HCT116 (cell line): Measurements from ENCODE around the gene GLYATL3. TPM values are rescaled to one million over a fixed set of nuclear protein-coding genes. Genes with fewer than 3 reads are reported as not detected.

Experiments used
- ATAC-seq: fragments of 200-7000 bp; cut with Tn5 transposase; 2 replicates; pipeline ENCODE4 v1.9.1; 2020; ENCODE audit warnings: mild to moderate bottlenecking, moderate library complexity
- BruUV-seq: library from RNA; stranded (reverse); fragments of 400-500 nt; replicated peaks from 2 replicates; lab custom pipeline; 2021; lab: Mats Ljungman, UMichigan
- CTCF ChIA-PET: fragments of 300-600 bp; sonication (Branson Sonifier 250); formaldehyde crosslinking; loops from one replicate; lab custom pipeline; 2021; ENCODE audit warnings: antibody characterized with exemption; lab: Charles Lee
- POLR2A ChIA-PET: fragments of 300-600, 350-600 bp; sonication (Branson Sonifier 250); formaldehyde crosslinking; loops from one replicate; lab custom pipeline; 2021; ENCODE audit warnings: antibody characterized with exemption; lab: Charles Lee
- RAD21 ChIA-PET, 2 experiments: fragments of 300-600 bp; sonication (Branson Sonifier 250); formaldehyde crosslinking; loops; one replicate each; lab custom pipeline; 2023; ENCODE audit warnings: low total read pairs in 2 of 2; ENCODE audit not compliant: uncharacterized antibody in 2 of 2, unreplicated experiment in 2 of 2, low non-redundant PET in 1 of 2; lab: Charles Lee
- DNase-seq: peaks from one replicate; pipeline ENCODE4 v3.0.0-alpha.2; 2010; ENCODE audit warnings: low read depth, low spot score
- H2AFZ ChIP-seq: fragments of 200-600 bp; shearing (Covaris generic), sonication (generic); 2 replicates; pipeline ENCODE4 v1.6.1; 2017; ENCODE audit warnings: low read depth, mixed run types, mixed read lengths, antibody characterized with exemption, low read length; ENCODE audit not compliant: poor library complexity, severe bottlenecking
- H3K27ac ChIP-seq: 2 replicates; pipeline ENCODE4 v1.5.1; 2012; ENCODE audit warnings: low read depth, low read length
- H3K27me3 ChIP-seq: fragments of 200-600 bp; sonication (generic); 2 replicates; pipeline ENCODE4 v1.6.1; 2016; ENCODE audit warnings: mixed run types, low read length, mixed read lengths; ENCODE audit not compliant: insufficient read depth
- H3K36me3 ChIP-seq, 2 experiments: fragments of 200-500 bp in 1 of 2; fragments of 200-600 bp in 1 of 2; sonication (Bioruptor generic) in 1 of 2; sonication (generic) in 1 of 2; 2 replicates each; pipeline versions ENCODE4 v1.5.1 to v1.6.1; 2014 to 2016; ENCODE audit warnings: low read length in 2 of 2, inconsistent platforms in 1 of 2, mixed read lengths in 1 of 2, mixed run types in 1 of 2; ENCODE audit not compliant: insufficient read depth in 2 of 2, control insufficient read depth in 1 of 2
- H3K4me1 ChIP-seq, 2 experiments: fragments of 200-600 bp in 1 of 2; sonication (generic) in 1 of 2; 2 replicates each; pipeline versions ENCODE4 v1.5.1 to v1.6.1; 2012 to 2017; ENCODE audit warnings: low read length in 2 of 2, inconsistent platforms in 1 of 2, mild to moderate bottlenecking in 1 of 2, mixed read lengths in 1 of 2, mixed run types in 1 of 2, moderate library complexity in 1 of 2; ENCODE audit not compliant: insufficient read depth in 2 of 2, control insufficient read depth in 1 of 2
- H3K4me2 ChIP-seq: fragments of 200-600 bp; sonication (generic); 2 replicates; pipeline ENCODE4 v1.6.1; 2017; ENCODE audit warnings: mixed run types, low read length, mixed read lengths
- H3K4me3 ChIP-seq, 2 experiments: fragments of 200-600 bp in 1 of 2; sonication (generic) in 1 of 2; replicated peaks in 1 of 2; 2 replicates each; pipeline ENCODE4 v1.5.1; 2011 to 2016; ENCODE audit warnings: low read length in 2 of 2, control low read depth in 1 of 2, low read depth in 1 of 2, mild to moderate bottlenecking in 1 of 2, mixed read lengths in 1 of 2, mixed run types in 1 of 2
- H3K79me2 ChIP-seq: fragments of 200-600 bp; sonication (generic); 2 replicates; pipeline ENCODE4 v1.6.1; 2017; ENCODE audit warnings: mild to moderate bottlenecking, mixed run types, low read length, moderate library complexity, mixed read lengths; ENCODE audit not compliant: insufficient read depth
- H3K9ac ChIP-seq: fragments of 200-600 bp; sonication (generic); 2 replicates; pipeline ENCODE4 v1.6.1; 2016; ENCODE audit warnings: low read length, mixed read lengths
- H3K9me2 ChIP-seq: fragments of 200-600 bp; sonication (generic), shearing (Covaris generic); 2 replicates; pipeline ENCODE4 v1.6.1; 2017; ENCODE audit warnings: mixed run types, mild to moderate bottlenecking, moderate library complexity; ENCODE audit not compliant: insufficient read depth
- H3K9me3 ChIP-seq, 2 experiments: fragments of 200-500 bp in 1 of 2; fragments of 200-600 bp in 1 of 2; sonication (Bioruptor generic) in 1 of 2; sonication (generic) in 1 of 2; 2 replicates each; pipeline ENCODE4 v1.6.1; 2014 to 2017; ENCODE audit warnings: low read length in 2 of 2, mixed read lengths in 2 of 2, inconsistent platforms in 1 of 2, low read depth in 1 of 2, mild to moderate bottlenecking in 1 of 2, mixed run types in 1 of 2, moderate library complexity in 1 of 2; ENCODE audit not compliant: control insufficient read depth in 1 of 2, insufficient read depth in 1 of 2
- H4K20me1 ChIP-seq: fragments of 200-600 bp; sonication (generic), shearing (Covaris generic); 2 replicates; pipeline ENCODE4 v1.6.1; 2017; ENCODE audit warnings: mixed run types, mild to moderate bottlenecking, moderate library complexity; ENCODE audit not compliant: insufficient read depth
- CBX3 ChIP-seq: IDR thresholded peaks from 2 replicates; pipeline ENCODE4 v1.6.1; 2012; ENCODE audit warnings: low read depth
- CEBPB ChIP-seq: IDR thresholded peaks from 2 replicates; pipeline ENCODE4 v1.6.1; 2012; ENCODE audit warnings: low read depth
- EGR1 ChIP-seq: IDR thresholded peaks from 2 replicates; pipeline ENCODE4 v1.6.1; 2012; ENCODE audit warnings: low read depth
- ELF1 ChIP-seq: IDR thresholded peaks from 2 replicates; pipeline ENCODE4 v1.6.1; 2012; ENCODE audit warnings: low read depth, borderline replicate concordance
- EZH2 ChIP-seq: fragments of 200-600 bp; sonication (generic); IDR thresholded peaks from 2 replicates; pipeline ENCODE4 v1.6.1; 2017; ENCODE audit warnings: antibody characterized with exemption, mixed run types
- EZH2phosphoT487 ChIP-seq: fragments of 200-600 bp; IDR thresholded peaks from 2 replicates; pipeline ENCODE4 v1.6.1; 2018; ENCODE audit warnings: antibody characterized with exemption, borderline replicate concordance
- JUND ChIP-seq: IDR thresholded peaks from 2 replicates; pipeline ENCODE4 v1.6.1; 2012
- POLR2A ChIP-seq: IDR thresholded peaks from 2 replicates; pipeline ENCODE4 v1.7.0; 2011; ENCODE audit warnings: borderline replicate concordance; ENCODE audit not compliant: insufficient read depth, insufficient read length; ENCODE audit errors: extremely low read depth
- RAD21 ChIP-seq: IDR thresholded peaks from 2 replicates; pipeline ENCODE4 v1.6.1; 2012; ENCODE audit warnings: low read depth, mild to moderate bottlenecking
- SIN3A ChIP-seq: IDR thresholded peaks from 2 replicates; pipeline ENCODE4 v1.6.1; 2012; ENCODE audit warnings: low read depth
- SP1 ChIP-seq: IDR thresholded peaks from 2 replicates; pipeline ENCODE4 v1.6.1; 2012; ENCODE audit warnings: low read depth
- TCF7L2 ChIP-seq: IDR thresholded peaks from 2 replicates; pipeline ENCODE4 v1.7.0; 2011; ENCODE audit warnings: borderline replicate concordance, inconsistent platforms; ENCODE audit not compliant: insufficient read depth, insufficient read length; ENCODE audit errors: extremely low read depth
- YY1 ChIP-seq: IDR thresholded peaks from 2 replicates; pipeline ENCODE4 v1.6.1; 2011; ENCODE audit warnings: low read length, low read depth, moderate library complexity, mild to moderate bottlenecking; ENCODE audit not compliant: insufficient replicate concordance; ENCODE audit errors: extremely low read depth
- ZFX ChIP-seq: fragments of 450-650 bp; IDR thresholded peaks from 2 replicates; pipeline ENCODE4 v1.6.1; 2017
- intact Hi-C: fragments of 100-400 bp; cut with micrococcal nuclease; formaldehyde crosslinking; loops from 2 replicates; pipeline ENCODE4 v1.10.0; 2022
- total RNA-seq: library from RNA; stranded (reverse); gene quantifications from one replicate; pipeline ENCODE4 v1.2.1, GENCODE V29; 2021; ENCODE audit not compliant: unreplicated experiment
- TF ChIP-seq, protein P1 (sequence below): IDR thresholded peaks from 2 replicates; pipeline ENCODE4 v1.6.1; 2012; ENCODE audit warnings: low read depth
- TF ChIP-seq, protein P2 (sequence below): IDR thresholded peaks from 2 replicates; pipeline ENCODE4 v1.6.1; 2012

The GLYATL3 gene
- total RNA-seq, 1 experiment from 2014 or later = not detected

DNA sequence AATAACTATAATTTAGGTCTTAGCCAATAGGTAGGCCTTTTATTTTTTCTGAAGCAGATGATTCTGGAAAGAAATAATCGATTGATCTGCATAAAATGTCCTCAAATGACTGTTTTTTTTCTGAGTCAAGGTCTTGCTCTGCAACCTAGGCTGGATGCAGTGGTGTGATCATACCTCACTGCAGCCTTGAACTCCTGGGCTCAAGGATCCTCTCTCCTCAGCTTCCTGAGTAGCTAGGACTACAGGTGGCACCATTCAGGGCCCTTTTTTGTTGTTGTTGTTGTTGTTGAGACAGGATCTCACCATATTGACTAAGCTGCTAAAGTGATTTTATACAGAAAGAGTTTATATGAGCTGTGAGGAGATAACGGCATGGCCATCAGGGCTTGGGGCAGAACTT, 18.2 kb downstream of the GLYATL3 start:
- Histone ChIP-seq H3K27ac (no peak overlapping the region), H3K4me2 (no peak overlapping the region), H4K20me1 (no peaks in the 10 kb centered on the region), H3K9me3 (no peaks in the 10 kb centered on the region), H3K4me1 (no peaks in the 10 kb centered on the region), H3K9me2 (no peaks in the 10 kb centered on the region), H3K9ac (no peak overlapping the region), H3K36me3 (no peaks in the 10 kb centered on the region), H3K27me3 (no peaks in the 10 kb centered on the region), H3K79me2 (no peaks in the 10 kb centered on the region), H3K4me3 (no peak overlapping the region), H2AFZ (no peak overlapping the region)
- BruUV-seq = no TSS peak
- ATAC-seq (no peak), DNase-seq (no peak)
- ChIA-PET CTCF (no interaction called here), RAD21 (no interaction called here), POLR2A (no interaction called here)
- TF ChIP-seq EGR1 = no peak
- TF ChIP-seq, protein P1, sequence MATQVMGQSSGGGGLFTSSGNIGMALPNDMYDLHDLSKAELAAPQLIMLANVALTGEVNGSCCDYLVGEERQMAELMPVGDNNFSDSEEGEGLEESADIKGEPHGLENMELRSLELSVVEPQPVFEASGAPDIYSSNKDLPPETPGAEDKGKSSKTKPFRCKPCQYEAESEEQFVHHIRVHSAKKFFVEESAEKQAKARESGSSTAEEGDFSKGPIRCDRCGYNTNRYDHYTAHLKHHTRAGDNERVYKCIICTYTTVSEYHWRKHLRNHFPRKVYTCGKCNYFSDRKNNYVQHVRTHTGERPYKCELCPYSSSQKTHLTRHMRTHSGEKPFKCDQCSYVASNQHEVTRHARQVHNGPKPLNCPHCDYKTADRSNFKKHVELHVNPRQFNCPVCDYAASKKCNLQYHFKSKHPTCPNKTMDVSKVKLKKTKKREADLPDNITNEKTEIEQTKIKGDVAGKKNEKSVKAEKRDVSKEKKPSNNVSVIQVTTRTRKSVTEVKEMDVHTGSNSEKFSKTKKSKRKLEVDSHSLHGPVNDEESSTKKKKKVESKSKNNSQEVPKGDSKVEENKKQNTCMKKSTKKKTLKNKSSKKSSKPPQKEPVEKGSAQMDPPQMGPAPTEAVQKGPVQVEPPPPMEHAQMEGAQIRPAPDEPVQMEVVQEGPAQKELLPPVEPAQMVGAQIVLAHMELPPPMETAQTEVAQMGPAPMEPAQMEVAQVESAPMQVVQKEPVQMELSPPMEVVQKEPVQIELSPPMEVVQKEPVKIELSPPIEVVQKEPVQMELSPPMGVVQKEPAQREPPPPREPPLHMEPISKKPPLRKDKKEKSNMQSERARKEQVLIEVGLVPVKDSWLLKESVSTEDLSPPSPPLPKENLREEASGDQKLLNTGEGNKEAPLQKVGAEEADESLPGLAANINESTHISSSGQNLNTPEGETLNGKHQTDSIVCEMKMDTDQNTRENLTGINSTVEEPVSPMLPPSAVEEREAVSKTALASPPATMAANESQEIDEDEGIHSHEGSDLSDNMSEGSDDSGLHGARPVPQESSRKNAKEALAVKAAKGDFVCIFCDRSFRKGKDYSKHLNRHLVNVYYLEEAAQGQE = no peak
- no peak for TF ChIP-seq POLR2A
- TF ChIP-seq ZFX = no peak
- TF ChIP-seq ELF1 = no peak
- TF ChIP-seq EZH2phosphoT487 = no peak
- TF ChIP-seq CEBPB = no peak
- TF ChIP-seq EZH2 = no peak
- TF ChIP-seq, protein P2, sequence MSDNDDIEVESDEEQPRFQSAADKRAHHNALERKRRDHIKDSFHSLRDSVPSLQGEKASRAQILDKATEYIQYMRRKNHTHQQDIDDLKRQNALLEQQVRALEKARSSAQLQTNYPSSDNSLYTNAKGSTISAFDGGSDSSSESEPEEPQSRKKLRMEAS = no peak
- TF ChIP-seq JUND = no peak
- TF ChIP-seq SIN3A = no peak
- no peak for TF ChIP-seq RAD21
- no peak for TF ChIP-seq SP1
- no peak for TF ChIP-seq TCF7L2
- TF ChIP-seq YY1 = no peak
- TF ChIP-seq CBX3 = no peak
- intact Hi-C loops = no loop called here
